Measurements from ENCODE around the gene GYPA. TPM values are rescaled to one million over a fixed set of nuclear protein-coding genes. Genes with fewer than 3 reads are reported as not detected.

The GYPA gene
- total and polyA plus RNA-seq, 4 donors: 338 TPM; not detected in 3

- H3K4me3 ChIP-seq (ENCODE audit: low read depth in 1 of 3, low read length in 3 of 3): no peak overlapping the region
- WGBS: 42% methylated on average over 2 of the region's 2 CpGs
- no peaks in the 10 kb centered on the region for H3K9me3 ChIP-seq (ENCODE audit: control insufficient read depth in 4 of 4, low read length in 3 of 4)
- no peak for DNase-seq (ENCODE audit: low spot score)
- TF ChIP-seq REST (IDR thresholded peaks at IDR 0.05) (no peak), RXRA (IDR thresholded peaks at IDR 0.05) (no peak), MAX (IDR thresholded peaks at IDR 0.05) (no peak), TAF1 (conservative IDR thresholded peaks at IDR 0.05) (no peak), FOXA1 (IDR thresholded peaks at IDR 0.05) (no peak), HNF4G (IDR thresholded peaks at IDR 0.05) (no peak), YY1 (IDR thresholded peaks at IDR 0.05) (no peak), GABPA (IDR thresholded peaks at IDR 0.05 in 1 of 2, conservative IDR thresholded peaks at IDR 0.05 in 1 of 2) (no peak), NR2F2 (IDR thresholded peaks at IDR 0.05) (no peak), ZBTB33 (IDR thresholded peaks at IDR 0.05) (no peak), ATF3 (IDR thresholded peaks at IDR 0.05) (no peak), FOXA2 (IDR thresholded peaks at IDR 0.05) (no peak), CTCF (IDR thresholded peaks at IDR 0.05; ENCODE audit: low read depth, low read length, missing input control) (no peak), HNF4A (conservative IDR thresholded peaks at IDR 0.05) (no peak), SP1 (IDR thresholded peaks at IDR 0.05) (no peak), RAD21 (IDR thresholded peaks at IDR 0.05) (no peak), EGR1 (IDR thresholded peaks at IDR 0.05; ENCODE audit: low read depth in 2 of 2) (no peak), JUND (IDR thresholded peaks at IDR 0.05) (no peak)
- H3K27me3 ChIP-seq (ENCODE audit: control insufficient read depth in 4 of 4, insufficient read depth in 4 of 4, low read length in 3 of 4): no peaks in the 10 kb centered on the region
- H3K9ac ChIP-seq (ENCODE audit: low read depth in 1 of 2, low read length in 2 of 2): no peak overlapping the region
- no peak overlapping the region for H3K27ac ChIP-seq (ENCODE audit: low read depth in 1 of 2, low read length in 2 of 2)
- H3K4me1 ChIP-seq (ENCODE audit: control insufficient read depth in 4 of 4, insufficient read depth in 4 of 4, low read length in 3 of 4): no peaks in the 10 kb centered on the region
- H3K36me3 ChIP-seq (ENCODE audit: control insufficient read depth in 4 of 4, insufficient read depth in 3 of 4, low read depth in 1 of 4, low read length in 3 of 4): peaks cover 0 to 2% (median 0%) of the 10 kb centered on the region in 4 donors
Measured at GRCh38 chr4:144178414-144178813, 37.9 kb upstream of the GYPA start.
